Measurements from ENCODE around the gene SEMA3G. TPM values are rescaled to one million over a fixed set of nuclear protein-coding genes. Genes with fewer than 3 reads are reported as not detected.
A peak's percentile ranks its signal among the peaks of the same experiment; 100 is the strongest.

The SEMA3G gene
- total and polyA plus RNA-seq, 4 donors = 5.1 to 30.8 (median 14.9) TPM

DNA sequence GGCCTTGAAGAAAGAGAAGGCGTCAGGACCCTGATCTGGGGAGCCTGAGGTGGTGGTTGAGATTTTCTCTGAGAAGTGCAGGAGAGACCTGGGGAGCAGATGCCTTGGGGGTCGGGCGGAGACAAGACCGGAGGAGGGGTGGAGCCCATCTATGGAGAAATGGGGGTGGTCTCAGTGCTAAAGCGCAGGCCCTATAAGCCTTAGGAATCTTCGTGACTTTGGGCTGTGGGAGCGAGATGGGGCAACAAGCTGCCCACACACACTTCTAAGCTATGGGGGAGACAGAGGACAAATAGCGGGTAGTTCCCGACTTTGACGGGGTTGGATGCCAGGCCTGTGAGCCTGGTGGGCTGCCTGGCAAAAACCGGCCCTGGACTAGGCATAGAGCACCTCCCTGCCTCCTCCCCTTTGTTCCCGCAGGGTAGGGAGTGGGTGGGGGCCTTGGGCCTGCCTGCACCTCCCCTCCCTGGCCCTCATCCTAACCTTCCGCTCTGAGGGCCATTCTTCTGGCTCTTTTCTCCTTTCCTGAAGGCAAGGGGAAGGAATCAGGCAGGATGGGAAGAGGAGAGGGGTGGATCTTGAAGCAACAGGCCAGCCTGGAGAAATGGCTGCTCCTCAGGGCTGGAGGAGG is 11.4 kb upstream of the SEMA3G start:
- Histone ChIP-seq H3K9me3 (ENCODE audit: control insufficient read depth in 4 of 4, insufficient read depth in 3 of 4, low read length in 3 of 4) (no peaks in the 10 kb centered on the region), H3K36me3 (ENCODE audit: control insufficient read depth in 4 of 4, insufficient read depth in 4 of 4, low read length in 4 of 4) (peaks cover 5 to 26% (median 14%) of the 10 kb centered on the region in 4 donors), H3K9ac (ENCODE audit: insufficient read depth in 1 of 2, low read length in 2 of 2) (peak overlapping the region; percentile 69 to 70), H3K27ac (ENCODE audit: low read depth in 1 of 2, low read length in 1 of 2) (peak overlapping the region; percentile 48 to 88), H3K4me1 (ENCODE audit: control insufficient read depth in 5 of 5, insufficient read depth in 5 of 5, low read length in 5 of 5) (peaks cover 0 to 34% (median 19%) of the 10 kb centered on the region in 5 donors), H3K4me3 (peak overlapping the region; percentile 46), H3K27me3 (ENCODE audit: control insufficient read depth in 3 of 3, insufficient read depth in 3 of 3, low read length in 2 of 3) (no peaks in the 10 kb centered on the region)
- TF ChIP-seq CTCF (IDR thresholded peaks at IDR 0.05; ENCODE audit: control extremely low read depth, extremely low read depth) = no peak
- DNase-seq (peak; percentile 50 to 69 (median 50)), ATAC-seq (ENCODE audit: insufficient read depth, low FRiP score) (no peak)
- 11 to 25% methylated on average over 13 of the region's 13 CpGs for WGBS, 2 donors

DNA sequence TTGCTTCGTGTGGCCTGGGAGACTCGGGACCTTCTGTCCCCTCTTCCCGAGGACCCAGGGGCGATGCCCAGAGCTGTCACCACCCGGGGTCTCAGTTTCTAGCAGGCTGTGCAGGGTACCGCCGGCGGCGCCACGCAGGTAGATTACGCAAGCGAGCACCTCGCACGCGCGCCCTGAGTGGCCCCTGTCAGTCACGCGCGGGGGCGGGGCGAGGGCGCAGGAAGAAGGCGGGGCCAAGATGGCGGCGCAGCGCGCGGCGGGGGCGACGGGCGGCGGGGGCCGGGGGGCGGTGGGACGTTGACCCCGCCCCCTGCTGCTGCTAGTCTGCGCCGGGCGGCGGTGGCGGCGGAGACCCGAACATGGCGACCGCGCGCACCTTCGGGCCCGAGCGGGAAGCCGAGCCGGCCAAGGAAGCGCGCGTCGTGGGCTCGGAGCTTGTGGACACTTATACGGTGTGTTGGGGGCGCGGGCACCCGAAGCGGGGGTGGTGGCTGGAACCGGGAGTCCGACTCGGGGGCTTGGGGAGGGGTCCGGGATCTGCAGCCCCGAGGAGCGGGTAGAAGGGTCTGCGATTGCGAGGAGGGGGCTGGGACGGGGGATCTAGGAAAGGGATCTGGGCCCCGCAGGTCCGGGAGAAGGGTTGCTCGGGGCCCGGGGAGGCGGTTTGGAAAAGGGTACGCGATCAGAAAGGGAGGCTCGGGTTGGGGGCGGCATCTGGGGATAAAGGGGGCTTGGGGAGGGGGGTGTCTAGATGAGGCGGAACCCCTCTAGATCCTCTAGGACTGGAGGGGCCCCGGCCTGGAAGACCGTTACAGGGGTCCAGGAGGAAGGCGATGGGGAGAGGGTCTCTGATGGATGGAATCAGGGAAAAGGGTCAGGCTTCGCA is 10.6 kb upstream of the SEMA3G start, which contains the start of gene NISCH:
Gene NISCH, plus strand, starts transcription at position 322 of the 886 bp plus-strand sequence. Its CDS starts 38 bp downstream, at position 360.
- ATAC-seq (ENCODE audit: insufficient read depth, low FRiP score) = peak; percentile 90
- Histone ChIP-seq H3K4me1 (ENCODE audit: control insufficient read depth in 5 of 5, insufficient read depth in 5 of 5, low read length in 5 of 5) (peaks cover 0 to 34% (median 19%) of the 10 kb centered on the region in 5 donors), H3K27me3 (ENCODE audit: control insufficient read depth in 3 of 3, insufficient read depth in 3 of 3, low read length in 2 of 3) (no peaks in the 10 kb centered on the region), H3K9ac (ENCODE audit: insufficient read depth in 1 of 2, low read length in 2 of 2) (peak within 1 kb of the TSS; percentile 70 to 74), H3K9me3 (ENCODE audit: control insufficient read depth in 4 of 4, insufficient read depth in 3 of 4, low read length in 3 of 4) (no peaks in the 10 kb centered on the region), H3K4me3 (peak within 1 kb of the TSS; percentile 77), H3K36me3 (ENCODE audit: control insufficient read depth in 4 of 4, insufficient read depth in 4 of 4, low read length in 4 of 4) (peaks cover 5 to 23% (median 14%) of the 10 kb centered on the region in 4 donors), H3K27ac (ENCODE audit: low read depth in 1 of 2, low read length in 1 of 2) (peak within 1 kb of the TSS; percentile 92 to 95)
- WGBS, 2 donors = 1% methylated on average over 62 to 86 of the region's 86 CpGs
- TF ChIP-seq CTCF (IDR thresholded peaks at IDR 0.05; ENCODE audit: control extremely low read depth, extremely low read depth) = no peak
- DNase-seq = peak; percentile 86 to 91 (median 90)

DNA sequence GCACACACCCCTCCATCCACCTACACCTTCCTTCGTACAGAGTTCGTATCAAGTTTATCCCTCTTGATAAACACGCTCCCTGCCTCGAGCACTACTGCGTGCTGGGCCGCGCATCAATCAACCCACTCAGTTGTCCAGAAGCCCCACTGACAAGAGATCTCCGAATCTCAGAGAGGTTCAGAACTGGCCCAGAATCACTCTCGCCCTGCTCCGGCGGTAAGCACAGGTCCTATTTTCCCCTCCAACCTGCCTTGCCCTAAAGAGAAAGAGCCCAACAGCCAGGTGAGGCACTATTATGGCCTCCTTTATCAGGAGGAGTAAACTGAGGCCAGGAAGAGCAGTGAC is 10.0 kb upstream of the SEMA3G start:
- H3K36me3 ChIP-seq (ENCODE audit: control insufficient read depth in 4 of 4, insufficient read depth in 4 of 4, low read length in 4 of 4) = peaks cover 5 to 20% (median 14%) of the 10 kb centered on the region in 4 donors
- 34 to 66% methylated on average over 11 of the region's 11 CpGs for WGBS, 2 donors
- H3K9me3 ChIP-seq (ENCODE audit: control insufficient read depth in 4 of 4, insufficient read depth in 3 of 4, low read length in 3 of 4) = no peaks in the 10 kb centered on the region
- H3K4me3 ChIP-seq = peak overlapping the region; percentile 54
- H3K9ac ChIP-seq (ENCODE audit: insufficient read depth in 1 of 2, low read length in 2 of 2) = peak overlapping the region; percentile 39 to 74
- peak overlapping the region; percentile 92 to 95 for H3K27ac ChIP-seq (ENCODE audit: low read depth in 1 of 2, low read length in 1 of 2)
- DNase-seq (no peak), ATAC-seq (ENCODE audit: insufficient read depth, low FRiP score) (no peak)
- H3K27me3 ChIP-seq (ENCODE audit: control insufficient read depth in 3 of 3, insufficient read depth in 3 of 3, low read length in 2 of 3) = no peaks in the 10 kb centered on the region
- H3K4me1 ChIP-seq (ENCODE audit: control insufficient read depth in 5 of 5, insufficient read depth in 5 of 5, low read length in 5 of 5) = peaks cover 0 to 36% (median 19%) of the 10 kb centered on the region in 5 donors
- TF ChIP-seq CTCF (IDR thresholded peaks at IDR 0.05; ENCODE audit: control extremely low read depth, extremely low read depth) = no peak
